Measurements from ENCODE around the gene NODAL.
"Not testable (repeated sequence)": the region's sequence is repeated elsewhere in the genome, so short reads cannot be mapped to it uniquely, and the experiment has no call there.

Gene NODAL

DNA sequence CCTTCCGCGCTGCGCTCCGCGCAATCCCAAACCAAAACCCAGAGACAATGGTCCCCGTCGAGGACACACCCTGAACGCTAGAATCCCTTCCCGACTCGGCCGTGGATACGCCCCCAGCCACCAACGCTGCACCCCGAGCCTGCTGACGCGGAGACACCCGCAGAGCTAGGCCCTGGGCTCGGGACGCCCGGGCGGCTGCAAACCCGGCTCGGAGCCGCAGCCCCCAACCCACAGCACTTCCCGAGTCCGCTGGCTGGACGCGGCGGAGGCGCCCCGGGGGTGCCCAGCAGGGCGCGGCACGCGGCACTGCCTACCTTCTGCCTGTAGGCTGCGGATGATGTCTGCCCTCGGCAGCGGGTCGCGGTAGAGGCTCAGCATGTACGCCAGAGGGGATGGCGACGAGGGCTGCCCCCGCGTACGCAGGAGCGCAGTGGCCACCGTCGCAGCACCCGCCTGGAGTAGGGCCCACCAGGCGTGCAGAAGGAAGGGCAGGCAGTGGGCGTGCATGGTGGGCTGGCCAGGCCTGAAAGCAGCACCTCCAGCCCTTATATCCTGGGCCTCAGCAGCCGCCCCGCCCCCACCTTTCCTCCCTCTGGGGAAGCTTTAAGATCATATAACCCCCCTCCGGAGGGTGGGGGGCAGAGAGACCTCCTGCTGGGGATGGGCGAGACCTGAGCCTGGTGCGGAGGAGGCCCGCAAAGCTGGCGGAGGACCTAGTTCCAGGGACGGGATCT is at the start of gene NODAL:
Gene NODAL, minus strand, starts transcription at position 521 of the 734 bp plus-strand sequence. Its CDS starts 14 bp downstream, at position 507.
- DNase-seq, result no peak

DNA sequence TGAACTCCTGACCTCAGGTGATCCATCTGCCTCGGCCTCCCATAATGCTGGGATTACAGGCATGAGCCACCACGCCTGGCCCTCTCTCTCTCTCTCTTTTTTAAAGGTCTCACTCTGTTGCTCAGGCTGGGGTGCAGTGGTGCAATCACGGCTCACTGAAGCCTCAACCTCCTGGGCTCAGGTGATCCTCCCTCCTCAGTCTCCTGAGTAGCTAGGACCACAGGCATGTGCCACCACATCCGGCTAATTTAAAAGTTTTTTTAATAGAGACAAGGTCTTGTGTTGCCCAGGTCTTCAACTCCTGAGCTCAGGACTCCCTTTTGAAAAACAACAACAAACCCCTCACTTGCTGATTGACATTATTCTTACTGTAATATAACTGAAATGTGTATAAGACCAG is 48.7 kb upstream of the NODAL start:
- DNase-seq, result no peak

DNA sequence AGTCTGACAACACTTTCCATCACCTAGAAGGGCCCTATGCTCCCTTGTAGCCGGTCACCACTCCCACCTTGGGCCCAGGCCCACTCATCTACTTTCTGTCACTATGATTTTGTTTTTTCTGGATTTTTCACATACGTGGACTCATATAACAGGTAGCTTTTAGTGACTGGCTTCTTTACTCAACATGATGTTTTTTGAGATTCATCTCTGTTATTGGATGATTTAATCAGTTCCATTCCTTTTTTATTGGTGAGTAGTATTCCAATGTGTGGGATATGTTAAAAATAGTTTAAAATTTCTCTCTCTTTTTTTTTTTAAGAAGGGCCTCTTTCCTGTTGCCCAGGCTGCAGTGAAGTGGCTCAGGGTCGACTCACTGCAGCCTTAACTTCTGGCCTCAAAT is 46.3 kb upstream of the NODAL start:
- DNase-seq, result no peak

DNA sequence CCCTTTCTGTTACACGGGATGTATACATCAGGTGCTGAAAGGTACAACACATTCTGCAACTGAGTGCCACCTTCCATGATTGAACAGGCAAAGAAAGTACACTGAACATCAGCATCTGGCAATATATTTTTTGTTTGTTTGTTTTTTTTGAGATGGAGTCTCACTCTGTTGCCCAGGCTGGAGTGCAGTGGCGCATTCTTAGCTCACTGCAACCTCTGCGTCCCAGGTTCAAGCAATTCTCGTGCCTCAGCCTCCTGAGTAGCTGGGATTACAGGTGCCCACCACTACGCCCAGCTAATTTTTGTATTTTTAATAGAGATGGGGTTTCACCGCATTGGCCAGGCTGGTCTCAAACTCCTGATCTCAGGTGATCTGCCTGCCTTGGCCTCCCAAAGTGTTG is 42.4 kb upstream of the NODAL start:
- DNase-seq, result not testable (repeated sequence)

DNA sequence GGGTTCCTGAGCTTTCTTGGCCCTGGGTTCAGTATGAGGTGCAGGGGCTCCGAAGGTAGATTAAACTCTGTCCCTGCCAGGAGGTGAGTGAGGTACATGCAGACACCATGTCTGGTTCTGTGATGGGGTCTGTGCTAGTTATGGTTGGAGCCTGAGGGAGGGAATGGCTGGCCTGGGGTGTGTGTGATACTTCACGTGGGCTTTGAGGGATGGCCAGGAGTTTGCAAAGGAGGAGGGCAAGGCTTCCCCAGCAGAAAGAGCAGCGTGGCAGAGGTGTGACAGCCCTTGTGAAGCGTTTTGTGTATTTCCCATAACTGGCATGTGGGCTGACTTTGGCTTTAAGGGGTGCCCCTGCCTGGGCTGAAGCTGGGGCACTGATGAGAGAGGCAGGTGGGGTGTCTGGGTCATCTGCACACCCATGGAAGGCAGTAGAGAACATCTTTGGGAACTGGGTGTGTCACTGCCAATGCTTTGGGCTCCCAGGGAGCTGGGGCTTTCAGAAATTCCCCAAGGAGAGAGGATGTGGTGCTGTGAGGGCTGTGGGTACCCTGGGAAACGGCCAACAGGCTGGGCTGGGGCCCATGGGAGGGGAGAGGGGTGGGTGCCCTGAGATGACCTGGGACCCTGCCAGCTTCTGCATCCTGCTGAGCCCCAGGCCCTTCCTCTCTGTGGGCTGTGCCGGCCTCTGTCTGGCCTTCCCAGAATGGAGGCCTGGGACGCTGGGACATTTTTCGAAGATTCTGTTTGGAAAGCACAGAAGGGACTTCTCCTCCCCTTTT is 41.7 kb upstream of the NODAL start:
- DNase-seq, result no peak

DNA sequence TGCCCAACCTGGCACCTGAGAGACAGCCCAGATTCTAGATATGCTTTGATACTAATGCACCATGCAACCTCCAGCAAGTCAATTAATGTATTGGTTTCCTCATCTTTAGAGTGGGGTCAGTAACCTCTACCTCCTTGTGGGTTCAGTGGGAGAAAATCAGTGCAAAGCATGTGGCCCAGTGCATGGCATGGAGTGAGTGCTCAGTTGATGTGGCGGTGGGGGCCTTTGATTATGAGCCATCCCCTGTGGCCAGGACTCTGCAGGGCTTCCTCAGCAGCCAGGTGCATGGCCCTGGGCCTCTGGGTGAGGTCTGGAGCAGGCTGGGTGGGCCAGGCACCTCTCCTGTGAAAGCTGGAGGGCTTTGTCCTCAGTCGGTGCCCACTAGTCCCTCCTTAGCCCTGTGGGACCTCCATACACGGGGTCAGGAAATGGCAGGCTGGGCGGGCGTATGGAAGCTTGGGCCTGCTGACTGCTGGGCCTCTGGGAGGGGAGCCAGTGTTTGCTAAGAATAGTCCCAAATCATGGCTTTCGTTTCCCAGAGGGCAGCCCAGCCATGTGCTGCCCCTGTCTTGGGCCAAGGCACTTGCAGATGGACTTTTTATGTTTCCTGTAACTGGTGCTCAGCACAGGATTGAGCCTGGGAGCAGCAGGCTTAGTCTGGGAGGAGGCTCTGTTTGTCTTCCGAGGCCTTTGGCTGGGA is 40.5 kb upstream of the NODAL start:
- no peak for DNase-seq

DNA sequence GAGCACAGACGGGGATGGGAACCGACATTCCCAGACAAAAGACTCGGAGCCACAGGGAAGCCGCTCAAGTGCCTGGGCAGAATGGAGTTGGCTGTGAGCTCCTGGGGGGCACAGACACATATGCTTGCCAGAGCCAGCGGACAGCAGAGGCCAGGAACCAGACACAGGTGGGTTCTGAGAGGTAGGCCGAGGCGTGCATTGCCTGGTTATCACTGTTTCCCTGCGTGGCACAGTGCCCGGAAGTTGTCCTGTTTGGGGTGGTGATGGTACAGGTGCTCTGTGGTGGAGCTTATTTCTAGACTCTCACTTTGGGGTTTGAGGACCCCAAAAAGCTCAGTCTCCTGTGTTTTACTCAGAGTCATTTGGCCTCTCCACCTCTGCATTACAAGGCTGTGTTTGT is 39.6 kb upstream of the NODAL start:
- DNase-seq, result no peak

DNA sequence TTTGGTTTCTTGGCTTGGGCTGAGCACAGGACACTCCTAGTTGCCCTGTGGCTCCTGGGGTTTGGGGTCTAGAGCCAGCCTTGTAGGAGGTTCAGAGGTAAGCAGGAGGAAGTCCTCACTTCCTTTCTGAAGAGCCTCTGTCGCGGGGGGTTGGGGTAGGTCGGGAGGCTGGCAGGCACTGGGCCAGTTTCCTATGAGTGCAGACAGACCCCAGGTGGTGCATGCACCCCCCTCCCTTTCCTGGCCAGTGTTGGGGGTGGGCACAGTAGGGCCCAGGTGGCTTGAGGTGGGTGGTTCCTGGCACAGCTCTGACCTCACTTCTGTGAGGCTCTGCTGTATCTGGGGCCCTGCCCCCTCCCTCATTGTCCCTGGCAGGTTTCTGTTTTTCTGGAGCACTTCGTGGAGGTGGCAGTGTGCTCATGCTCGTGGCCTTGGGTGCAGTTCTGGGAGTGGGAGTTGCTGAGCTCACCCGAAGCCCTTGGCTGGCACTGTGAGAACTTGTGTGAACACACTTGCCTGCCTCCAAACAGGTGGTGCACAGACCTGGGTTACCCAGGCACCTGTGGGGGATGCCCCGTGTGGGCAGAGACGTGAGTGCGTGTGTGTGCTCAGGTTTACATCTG is 38.9 kb upstream of the NODAL start:
- DNase-seq, result no peak

DNA sequence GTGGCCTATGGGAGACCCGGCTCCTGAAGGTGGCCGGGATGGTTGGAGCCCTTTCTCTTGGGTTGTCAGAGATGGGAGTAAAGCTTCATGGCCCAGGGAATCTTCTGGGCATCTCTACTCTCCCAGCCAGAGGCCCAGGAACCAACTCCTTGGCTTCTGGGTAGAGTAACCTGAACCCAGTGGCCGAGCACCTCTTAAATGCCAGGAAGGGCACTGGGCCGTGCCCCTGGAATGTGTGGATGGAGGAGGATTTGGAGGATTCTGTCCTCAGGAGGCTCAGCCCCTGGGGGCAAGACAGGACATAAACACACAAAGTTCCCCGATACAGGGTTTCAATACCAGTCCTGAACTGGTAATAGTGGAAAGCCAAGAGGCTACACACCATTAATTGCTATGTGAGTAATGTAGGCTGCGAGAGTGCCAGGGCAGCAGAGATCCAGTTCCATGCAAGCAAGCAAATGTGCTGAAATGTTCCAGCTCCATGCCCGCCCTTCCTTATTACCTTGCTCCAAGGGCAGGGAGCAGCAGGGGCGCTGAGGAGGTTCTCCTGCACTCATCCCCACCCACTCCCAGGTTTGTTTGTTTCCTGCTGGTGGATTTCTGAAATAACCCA is 38.3 kb upstream of the NODAL start:
- DNase-seq, result no peak

DNA sequence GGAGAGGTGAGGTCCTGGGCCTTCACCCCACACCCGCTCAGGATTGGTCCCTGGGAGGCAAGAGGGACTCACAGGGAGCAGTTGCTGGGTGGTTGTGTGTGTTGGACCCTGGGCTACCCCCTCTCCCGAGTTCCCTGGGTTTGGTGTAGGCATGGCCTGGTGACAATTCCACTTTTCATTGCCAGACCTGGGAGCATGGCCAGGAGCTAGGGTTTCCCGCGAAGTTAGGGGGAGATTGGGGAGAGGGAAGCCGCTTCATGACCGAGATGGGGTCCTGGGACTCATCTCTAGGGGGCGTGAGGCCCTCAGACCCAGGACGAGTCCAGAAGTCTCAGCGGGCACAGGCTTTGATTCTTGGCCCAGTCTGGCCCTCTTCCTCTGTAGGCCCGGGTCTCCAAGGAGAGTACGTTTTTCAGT is 37.7 kb upstream of the NODAL start:
- no peak for DNase-seq

DNA sequence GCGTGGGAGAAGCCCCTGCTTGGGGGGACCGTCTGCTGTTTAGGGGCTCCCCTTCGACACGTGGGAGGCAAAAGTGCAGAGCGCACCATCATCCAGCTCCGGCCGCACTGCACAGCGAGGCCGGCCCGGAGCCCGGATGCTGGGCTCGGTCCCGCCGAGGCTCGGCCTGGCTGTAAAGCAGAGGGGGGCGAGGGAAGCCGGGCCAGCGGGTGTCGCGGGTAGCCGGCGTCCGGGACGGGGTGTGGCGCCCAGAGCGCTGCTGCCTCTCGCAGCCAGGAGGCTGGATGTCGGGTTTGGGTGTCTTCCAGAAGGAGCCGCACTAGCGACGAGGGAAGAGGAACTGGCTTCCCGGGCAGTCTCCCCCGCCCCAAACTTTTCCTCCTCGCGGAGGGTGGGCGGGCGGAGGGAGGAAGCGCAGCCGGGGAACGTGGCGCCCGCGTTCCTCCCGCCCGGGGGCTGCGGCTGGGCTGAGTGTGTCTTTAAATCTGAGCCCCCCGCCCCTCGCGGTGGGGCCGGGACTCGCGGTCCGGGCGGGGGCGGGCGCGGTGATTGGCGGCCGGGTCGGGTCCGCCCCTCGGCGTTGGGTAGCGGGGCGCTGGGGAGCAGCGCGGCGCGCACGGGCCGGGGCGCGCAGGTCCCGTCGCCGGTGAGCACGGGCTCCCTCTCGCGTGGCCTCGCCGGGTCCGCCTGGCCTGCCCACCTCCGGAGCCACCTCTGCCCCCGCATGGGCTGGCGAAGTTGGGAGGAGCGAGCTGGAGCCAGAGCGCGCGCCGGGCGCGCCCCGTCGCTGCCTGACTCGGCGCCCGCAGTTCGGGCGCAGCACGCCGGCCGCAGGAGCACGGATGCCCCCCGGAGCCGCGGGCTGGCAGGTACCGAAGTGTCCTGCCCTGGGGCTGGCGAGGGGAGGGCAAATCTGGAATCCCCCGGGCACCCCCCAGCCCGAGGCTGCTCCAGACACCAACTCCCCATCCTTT is 37.0 kb upstream of the NODAL start, which contains the start of gene PALD1:
Gene PALD1, plus strand, starts transcription at position 577 of the 974 bp plus-strand sequence. CDS start 47,185 bp downstream, outside the sequence.
- DNase-seq, result peak; percentile 87

DNA sequence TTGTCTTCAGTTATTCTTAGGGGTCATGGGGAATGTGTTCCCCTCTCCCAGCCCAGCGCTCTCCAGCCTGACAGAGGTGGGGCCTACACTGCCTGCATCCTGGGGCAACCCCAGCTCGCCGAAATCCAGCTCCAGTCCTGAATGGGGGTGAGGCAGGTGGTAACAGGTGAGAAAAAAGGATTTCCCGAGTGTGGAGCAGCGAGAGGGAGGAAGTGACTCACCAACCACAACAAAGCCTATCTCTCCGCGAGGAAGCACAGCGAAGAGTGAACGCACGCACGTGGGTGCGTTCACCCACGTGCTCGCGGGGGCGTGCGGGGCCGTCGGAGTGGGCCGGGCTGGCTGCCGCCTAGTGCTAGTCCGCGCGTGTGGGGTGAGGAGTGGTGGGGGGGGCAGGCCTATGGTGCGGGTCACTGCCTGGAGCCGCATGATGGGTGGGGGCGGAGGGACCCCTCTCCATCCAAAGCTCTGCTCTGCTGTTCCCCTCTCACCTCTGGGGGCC is 36.2 kb upstream of the NODAL start:
- peak; percentile 37 for DNase-seq

DNA sequence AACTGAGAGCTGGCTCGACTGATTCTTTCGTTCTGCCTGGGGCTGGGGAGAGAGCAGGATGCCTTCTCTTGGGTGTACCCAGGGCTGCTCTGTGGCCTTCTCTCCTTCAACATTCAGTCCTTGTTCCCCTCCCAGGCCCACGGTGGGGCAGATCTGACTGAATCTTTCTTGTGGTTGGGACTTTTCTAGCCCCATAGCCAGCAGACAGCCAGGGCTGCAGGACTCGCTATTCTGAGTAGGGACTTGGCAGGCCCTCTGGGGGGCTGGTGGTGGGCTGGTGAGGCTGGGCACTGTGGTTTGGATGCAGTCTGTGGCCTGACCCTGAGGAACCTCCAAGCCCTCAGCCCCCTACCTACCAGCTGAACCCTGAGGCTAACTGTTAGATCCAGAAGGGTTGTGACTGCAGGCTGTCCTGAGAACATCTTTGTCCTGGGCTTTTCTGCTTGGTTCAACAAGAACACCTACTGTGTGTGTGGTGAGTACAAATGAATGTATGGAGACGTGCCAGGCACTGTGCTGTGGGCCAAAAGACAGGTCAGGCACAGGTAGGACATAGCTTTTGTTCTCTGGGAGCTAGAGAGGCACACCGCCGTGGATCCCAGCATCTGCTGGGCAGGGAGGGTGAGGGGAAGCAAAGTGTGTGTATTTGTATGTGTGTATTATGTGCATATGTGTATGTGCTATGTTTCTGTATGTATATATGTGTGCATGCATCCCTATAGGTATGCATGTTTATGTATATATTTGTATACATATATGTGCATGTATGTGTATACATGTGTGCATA is 35.0 kb upstream of the NODAL start:
- no peak for DNase-seq

DNA sequence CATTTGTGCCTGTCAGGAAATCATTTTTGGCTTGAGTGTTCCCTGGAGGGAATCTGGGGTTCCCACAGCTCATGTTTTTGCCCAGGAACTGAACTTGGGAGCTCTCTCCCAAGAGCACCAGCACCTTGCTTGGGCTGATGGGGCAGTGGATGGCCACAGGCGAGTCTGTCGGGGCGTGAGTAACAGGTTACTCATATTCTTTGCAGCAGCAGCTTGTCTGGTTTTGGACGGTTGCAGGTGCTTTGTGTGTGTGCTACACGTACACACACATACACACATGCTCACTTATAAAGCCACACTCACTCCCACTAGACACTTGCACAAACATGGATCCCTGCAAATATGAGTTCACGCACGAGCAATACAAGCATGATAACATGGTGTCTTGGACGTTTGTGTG is 34.2 kb upstream of the NODAL start:
- no peak for DNase-seq

DNA sequence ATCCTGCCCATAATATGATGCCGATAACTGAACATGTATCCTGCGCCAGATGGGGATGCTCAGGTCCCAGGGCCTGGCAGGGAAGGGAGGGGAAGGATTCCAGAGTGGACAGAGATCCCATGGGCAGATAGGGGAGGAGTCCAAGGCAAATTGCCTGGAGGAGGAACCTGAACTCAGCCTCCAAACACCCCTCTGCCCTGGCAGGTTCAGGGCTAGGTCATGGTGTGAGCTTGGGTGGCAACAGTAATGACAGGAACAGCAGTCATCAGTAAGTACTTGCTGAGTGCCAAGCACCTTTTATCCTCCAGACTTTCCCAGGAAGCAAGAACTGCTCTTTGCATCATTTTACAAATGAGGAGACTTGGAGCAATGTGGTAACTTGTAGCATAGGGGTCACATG is 33.3 kb upstream of the NODAL start:
- no peak for DNase-seq

DNA sequence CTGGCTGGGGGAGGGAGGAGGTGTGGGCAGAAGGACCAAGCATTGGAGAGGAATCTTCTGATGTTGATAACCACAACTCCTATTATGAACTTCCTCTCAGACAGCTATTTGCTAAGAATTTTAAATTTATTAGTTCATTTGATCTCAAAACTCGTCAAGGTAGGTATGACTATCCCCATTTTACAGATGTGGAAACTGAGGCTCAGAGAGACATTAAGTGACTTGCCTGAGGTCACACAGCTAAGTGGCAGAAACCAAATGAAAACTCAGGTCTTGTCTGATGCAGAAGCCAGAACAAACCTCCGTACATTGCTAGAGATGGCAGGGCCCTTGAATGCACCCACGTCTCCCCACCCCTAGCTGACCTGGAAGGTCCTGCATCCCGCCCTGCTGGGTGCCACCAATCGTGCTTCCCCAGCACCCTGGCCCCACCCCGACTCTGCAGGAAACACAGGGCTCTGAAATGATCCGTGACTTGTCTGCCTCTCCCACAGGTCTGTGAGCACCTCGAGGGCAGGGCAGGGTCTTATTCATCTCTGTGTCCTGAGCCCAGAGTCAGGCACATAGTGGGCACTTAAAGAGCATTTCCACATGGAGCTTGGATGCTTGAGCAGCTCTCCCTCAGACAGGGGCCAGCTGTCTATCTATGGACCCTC is 31.4 kb upstream of the NODAL start:
- no peak for DNase-seq

DNA sequence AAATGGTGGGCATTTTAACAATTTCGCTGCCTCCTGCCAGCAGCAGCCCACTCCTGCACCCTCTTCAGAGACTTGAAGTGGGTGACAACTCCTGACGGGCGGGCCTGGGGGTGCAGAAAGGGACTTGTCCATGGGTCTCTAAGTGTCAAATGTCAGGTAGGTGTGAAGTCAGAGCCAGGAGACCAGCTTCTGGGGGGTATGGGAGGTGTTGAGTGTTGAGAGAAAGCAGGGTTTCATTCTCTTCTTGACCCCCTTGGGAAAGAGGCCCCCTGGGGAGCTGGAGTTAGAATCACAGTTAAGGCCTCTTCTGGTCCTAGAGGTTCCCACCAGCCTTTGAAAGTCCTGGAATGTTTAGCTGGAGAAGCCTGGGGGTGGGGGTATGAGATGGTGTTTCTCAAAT is 25.5 kb upstream of the NODAL start:
- no peak for DNase-seq

DNA sequence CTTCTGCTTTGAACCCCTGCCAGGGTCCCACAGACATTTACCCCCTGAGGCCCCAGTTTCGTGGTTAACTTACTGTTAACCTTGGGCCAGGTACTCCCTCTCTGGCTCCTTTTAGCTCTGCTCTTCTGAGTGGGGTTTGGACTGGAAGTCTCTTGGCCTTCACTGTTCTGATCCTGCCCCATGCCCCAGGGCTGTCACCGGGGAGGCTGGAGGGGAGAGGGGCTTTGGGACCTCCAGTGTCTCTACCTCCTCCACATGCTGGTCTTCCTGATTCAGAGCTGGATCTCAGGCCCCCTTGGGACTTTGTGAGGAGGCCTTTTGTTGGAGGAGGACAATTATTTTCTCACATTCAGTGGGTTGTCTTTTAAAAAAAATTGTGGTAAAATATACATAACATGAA is 24.4 kb upstream of the NODAL start:
- no peak for DNase-seq

DNA sequence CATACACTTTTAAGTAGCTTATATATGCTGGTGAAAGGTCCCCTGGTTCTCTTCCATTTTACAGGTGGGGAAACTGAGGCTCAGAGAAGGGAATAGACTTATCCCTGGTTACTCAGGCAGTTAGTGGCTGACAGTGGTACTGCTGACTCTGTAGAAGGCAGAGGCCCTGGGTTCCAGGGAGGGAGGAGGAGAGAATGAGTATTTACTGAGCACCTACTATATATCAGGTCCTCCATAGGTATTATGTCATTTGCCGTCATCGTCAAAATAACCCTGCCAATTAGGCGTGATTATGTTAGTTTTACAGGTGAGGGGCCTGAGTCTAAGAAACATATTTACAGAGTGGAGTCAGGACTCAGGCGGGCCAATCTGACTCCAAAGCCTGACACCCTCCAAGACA is 23.8 kb upstream of the NODAL start:
- no peak for DNase-seq

Data from eye (tissue), 1 donor.